Dedifferentiated amniotic fluid mesenchymal stem cell (primary cell): Measurements from ENCODE around the gene PTPRS.
A peak's percentile ranks its signal among the peaks of the same experiment; 100 is the strongest.
"Not testable (repeated sequence)": the region's sequence is repeated elsewhere in the genome, so short reads cannot be mapped to it uniquely, and the experiment has no call there.

Experiments
- DNase-seq: peaks from one replicate; pipeline ENCODE4 v3.0.0-alpha.2; 2016; ENCODE audit errors: extremely low spot score

Gene PTPRS

DNA sequence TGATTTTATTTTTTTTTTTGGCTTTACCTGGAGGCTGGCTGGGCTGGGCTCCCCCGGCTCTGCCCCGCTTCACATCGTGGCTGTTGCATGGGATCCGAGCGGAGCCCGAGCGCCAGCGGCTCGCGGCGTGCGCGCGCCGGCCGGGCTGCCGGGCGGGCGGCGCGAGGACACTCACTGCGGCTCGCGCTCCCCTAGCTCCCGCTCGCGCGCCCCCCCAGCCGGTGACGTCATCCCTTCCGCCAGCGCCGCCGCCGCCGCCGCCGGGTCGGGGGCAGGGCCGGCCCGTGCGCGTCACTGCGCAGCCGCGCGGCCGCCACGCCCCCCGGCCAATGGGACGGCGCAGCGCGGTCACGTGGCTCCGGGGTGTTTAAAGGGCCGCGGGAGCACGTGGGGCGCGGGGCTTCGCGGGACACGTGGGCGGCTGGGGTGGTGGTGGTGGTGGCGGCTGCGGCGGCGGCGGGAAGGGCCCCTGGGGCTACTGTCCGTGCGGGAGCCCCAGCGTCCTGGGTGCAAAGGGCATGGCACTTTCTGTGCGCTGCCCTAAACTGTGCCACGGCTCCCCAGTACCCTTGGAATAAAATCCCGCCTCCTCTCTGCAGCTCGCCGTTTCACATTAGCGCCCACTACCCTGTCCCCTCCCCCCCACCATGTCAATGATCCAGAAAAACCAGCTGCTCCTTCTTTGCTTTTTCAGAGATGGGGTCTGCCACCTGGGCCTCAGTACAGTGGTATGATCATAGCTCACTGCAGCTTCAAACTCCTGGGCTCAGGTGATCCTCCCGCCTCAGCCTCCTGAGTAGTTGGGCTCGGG, at the start of gene PTPRS:
Gene PTPRS (minus strand): TSS at position 176 of the 811 bp plus-strand sequence. CDS start 54,672 bp downstream, outside the sequence.
- peak; percentile 68 for DNase-seq

DNA sequence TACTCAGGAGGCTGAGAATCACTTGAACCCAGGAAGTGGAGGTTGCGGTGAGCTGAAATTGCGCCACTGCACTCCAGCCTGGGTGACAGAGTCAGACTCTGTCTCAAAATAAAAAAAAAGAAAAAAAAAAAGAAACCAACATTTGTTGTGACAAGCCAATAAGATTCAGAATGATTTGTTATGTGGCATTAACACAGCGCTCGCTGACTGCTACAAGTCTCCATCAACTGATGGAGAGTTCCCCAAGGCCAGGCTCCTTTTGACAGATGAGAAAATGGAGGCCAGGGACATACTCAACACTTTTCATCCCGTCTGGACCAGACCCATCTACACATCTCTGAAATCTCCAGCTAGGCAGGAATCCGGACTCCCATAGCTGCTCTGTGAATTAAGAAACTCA, 48.7 kb upstream of the PTPRS start:
- DNase-seq, result no peak

DNA sequence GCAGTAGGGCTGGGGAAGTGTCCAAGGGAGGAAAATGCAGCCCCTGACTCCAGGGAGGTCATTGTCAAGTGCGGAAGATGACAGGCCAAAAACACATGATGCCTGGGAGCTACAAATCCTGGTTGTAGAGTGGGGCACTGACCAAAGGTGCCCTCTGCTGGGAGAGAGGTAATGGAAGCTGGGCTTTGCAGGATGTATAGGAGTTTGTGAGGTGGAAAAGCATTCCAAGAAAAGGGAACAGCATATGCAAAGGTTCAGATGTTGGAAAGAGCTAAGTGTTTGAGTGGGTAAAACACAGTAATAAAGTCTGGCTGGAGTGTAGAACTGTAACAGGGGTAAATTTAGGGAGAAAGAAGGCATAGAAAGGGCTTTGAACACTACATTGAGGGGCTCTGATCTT, 46.9 kb upstream of the PTPRS start:
- DNase-seq, result no peak

DNA sequence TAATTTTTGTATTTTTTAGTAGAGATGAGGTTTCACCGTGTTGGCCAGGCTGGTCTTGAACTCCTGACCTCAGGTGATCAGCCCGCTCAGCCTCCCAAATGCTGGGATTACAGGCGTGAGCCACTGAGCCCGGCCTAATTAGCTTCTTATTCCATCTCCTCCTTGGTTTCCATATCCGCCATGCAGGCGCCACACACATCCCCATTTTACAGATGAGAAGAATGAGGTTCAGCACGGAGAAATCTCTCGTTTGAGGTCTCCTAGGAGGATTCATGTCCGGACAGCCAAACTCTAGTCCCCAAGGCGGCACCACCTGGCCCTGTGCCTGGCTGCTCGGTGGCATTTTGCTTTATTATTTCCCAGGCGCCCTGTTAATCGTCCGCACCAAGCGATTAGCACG, 46.2 kb upstream of the PTPRS start:
- DNase-seq, result no peak

DNA sequence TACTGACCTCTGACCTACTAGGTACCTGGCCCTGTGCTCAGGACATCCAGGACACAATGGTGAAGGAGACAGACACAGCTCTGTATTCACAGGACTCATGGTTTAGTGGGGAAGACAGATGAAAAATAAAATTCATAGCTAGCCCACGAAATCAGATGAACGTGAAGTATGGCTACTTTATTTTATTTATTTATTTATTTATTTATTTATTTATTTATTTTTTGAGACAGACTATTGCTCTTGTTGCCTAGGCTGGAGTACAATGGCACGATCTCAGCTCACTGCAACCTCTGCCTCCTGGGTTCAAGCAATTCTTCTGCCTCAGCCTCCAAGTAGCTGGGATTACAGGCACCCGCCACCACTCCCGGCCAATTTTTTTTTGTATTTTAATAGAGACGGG, 40.6 kb upstream of the PTPRS start:
- not testable (repeated sequence) for DNase-seq

DNA sequence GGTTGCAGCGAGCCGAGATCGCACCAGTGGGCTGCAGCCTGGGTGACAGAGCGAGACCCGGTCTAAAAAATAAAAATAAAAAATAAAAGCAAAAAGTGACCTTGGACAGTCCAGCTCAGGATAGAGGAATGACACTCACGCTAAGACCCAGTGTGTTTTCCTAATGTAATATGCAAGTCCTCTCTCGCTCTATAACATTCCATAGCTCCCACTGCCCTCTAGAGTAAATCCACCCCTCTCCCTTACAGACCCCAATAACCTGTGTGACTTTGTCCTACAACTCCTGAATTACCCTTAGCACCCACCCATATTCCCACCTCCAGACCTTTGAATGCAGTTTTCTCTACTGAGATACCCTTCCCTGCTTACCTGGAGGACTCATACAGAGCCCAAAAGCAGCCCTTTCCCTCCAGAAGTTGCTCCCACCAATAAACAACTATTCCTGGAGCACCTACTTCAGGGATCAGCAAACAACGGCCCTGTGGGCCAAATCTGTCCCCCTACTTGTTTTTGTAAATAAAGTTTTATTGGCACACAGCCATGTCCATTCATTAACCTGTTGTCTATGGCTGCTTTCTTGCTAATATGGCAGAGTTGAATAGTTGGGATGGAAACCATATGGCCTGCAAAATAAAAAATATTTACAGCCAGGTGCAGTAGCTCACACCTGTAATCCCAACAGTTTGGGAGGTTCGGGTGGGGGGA, 39.8 kb upstream of the PTPRS start:
- DNase-seq, result no peak

DNA sequence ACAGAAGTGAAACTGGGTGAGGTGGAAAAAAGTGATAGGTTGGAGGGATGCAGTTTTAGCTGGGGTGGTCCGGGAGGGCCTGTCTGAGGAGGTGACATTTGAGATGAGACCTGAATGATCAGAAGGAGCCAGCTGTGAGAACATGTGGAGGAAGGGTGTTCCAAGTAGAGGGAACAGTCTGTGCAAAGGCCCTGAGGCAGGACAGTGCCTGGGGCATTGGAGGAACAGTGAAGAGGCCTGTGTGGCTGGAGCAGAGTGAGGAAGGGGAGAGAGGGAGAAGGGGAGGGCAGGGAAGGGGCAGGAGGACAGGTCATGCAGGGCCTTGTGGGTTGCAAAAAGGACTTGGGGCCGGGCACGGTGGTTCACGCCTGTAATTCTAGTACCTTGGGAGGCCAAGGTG, 36.3 kb upstream of the PTPRS start:
- DNase-seq, result no peak

DNA sequence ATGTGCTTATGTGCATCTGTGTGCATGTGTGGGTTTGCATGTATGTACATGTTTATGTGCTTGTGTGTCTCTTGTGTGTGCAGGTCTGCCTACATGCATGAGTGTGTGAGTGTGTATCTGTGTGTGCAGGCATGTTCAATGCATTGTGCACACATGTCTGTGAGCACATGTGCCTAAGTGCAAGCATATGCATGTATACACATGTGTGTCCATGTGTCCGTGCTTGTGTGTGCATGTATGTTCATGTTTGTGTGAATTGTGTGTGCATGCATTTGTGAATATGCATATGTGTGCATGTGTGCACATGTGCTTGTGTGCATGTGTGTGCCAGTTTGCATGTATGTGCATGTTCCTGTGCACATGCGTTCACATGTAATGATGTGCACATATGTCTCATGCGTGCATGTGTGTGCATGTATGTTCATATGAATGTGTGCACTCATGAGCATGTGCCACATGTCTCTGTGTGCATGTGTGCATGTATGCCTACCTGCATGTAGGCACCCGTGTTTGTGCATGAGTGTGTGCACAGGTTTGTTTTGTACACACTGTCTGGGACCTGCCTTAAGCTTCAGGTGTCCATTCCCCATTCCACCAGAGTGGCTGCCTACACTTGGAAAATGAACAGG, 32.1 kb upstream of the PTPRS start:
- DNase-seq, result no peak

DNA sequence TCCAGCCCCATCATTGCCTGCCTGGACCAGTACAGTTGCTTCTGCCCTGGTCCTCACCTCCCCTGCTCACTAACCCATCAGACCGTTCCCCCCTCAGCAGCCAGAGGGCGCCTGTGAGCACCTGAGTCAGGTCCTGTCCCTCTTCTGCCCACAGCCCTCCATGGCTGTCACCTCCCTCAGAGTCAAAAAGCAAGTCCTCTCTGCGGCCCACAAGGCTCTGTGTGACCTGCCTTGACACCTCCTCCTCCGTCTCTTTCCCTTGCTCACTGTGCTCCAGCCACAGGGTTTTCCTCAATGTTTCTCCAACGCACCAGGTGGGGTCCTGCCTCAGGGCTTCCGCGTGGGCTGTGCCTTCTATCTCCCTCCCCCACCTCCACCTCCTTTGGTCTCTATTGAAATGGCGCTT, 29.4 kb upstream of the PTPRS start:
- no peak for DNase-seq

DNA sequence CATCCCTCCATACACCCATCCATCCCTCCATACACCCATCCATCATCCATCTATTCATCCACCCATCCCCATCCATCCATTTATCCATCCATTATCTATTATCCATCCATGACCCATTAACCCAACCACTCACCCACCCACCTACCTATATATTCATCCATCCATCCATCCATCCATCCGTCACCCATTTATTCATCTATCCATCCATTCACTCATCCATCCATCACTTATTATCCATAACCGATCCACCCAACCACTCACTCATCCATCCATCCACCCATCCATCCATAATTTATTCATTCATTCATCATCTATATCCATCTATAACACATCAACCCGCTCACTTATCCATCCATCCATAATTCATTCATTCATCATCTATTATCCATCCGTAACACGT, 28.7 kb upstream of the PTPRS start:
- DNase-seq, result no peak

DNA sequence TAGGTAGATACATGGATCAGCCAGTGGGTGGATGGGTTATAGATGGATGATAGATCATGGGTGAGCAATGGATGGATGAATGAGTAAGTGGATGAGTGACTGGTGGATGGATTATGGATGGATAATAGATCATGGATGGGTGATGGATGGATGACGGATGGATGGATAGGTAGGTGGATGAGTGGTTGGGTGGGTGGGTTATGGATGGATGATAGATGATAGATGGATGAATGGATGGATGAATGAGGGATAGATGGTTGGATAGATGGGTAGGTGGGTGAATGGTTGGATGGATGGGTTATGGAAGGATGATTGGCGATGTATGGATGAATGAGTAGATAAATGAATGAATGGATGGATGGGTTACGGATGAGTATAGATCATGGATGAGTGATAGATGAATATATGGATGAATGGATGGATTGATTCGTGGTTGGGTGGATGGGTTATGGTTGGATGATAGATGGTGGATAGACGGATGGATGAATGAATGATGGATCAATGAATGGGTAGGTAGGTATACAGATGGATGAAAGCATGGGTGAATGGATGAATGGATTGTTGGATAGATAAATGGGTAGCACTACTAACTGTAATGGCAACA, 27.0 kb upstream of the PTPRS start:
- DNase-seq, result no peak

DNA sequence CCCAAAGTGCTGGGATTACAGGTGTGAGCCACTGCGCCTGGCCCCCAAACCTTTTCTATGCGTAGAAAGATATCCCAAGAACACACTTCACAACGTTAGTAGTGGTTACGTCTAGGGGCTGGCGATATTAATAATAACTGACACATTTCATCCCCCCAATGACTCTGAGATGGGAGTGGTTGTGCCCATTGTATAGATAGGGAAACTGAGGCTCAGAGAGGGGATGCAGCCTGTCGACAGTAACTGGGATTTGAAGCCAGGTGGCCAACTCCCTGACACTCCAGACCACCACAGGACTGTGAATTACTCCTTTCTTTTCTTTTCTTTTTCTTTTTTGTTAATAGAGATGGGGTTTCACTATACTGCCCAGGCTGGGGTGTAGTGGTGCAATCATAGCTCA, 25.3 kb upstream of the PTPRS start:
- no peak for DNase-seq

DNA sequence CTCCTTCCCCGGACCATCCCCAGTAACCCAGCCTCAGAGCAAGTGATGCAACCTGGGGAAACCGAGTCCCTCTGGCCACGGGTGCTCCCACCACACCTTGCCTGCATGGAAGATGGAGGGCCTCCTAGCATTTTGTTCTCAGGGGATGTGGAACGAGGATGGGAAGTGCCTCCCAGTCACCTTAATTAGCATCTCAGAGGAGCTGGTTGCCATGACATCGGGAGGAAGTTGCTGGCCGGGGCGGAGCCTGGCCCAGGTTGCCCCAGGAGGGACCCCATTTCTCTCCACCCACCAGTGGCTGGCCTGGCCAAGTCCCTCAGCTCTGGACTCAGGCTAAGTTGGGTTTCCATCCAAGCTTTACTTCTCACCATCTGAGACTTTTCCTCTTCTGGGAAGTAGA, 24.1 kb upstream of the PTPRS start:
- no peak for DNase-seq

DNA sequence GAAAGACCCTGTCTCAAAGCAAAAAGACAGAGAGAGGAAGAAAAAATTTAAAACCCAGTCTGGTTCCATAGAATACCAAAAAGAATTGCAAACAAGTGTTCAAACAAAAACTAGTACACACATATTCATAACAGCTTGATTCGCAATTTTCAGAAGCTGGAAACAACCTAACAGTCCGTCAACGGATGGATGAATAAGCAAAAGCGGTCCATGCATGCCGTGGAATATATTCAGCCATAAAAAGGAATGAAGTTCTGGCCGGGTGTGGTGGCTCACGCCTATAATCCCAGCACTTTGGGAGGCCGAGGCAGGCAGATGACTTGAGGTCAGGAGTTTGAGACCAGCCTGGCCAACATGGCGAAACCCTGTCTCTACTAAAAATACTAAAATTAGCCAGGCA, 21.2 kb upstream of the PTPRS start:
- DNase-seq, result not testable (repeated sequence)

DNA sequence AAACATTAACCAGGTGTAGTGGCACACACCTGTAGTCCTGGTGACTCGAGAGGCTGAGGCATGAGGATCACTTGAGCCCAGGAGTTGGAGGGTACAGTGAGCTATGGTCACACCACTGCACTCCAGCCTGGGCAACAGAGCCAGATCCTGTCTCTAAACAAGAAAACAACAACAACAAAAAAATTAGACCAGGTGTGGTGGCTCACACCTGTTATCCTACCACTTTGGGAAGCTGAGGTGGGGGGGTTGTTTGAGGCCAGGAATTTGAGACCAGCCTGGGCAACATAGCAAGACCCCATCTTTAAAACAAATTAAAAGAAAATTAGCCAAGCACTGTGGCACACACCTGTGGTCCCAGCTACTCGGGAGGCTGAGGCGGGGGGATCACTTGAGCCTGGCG, 20.8 kb upstream of the PTPRS start:
- DNase-seq, result no peak

DNA sequence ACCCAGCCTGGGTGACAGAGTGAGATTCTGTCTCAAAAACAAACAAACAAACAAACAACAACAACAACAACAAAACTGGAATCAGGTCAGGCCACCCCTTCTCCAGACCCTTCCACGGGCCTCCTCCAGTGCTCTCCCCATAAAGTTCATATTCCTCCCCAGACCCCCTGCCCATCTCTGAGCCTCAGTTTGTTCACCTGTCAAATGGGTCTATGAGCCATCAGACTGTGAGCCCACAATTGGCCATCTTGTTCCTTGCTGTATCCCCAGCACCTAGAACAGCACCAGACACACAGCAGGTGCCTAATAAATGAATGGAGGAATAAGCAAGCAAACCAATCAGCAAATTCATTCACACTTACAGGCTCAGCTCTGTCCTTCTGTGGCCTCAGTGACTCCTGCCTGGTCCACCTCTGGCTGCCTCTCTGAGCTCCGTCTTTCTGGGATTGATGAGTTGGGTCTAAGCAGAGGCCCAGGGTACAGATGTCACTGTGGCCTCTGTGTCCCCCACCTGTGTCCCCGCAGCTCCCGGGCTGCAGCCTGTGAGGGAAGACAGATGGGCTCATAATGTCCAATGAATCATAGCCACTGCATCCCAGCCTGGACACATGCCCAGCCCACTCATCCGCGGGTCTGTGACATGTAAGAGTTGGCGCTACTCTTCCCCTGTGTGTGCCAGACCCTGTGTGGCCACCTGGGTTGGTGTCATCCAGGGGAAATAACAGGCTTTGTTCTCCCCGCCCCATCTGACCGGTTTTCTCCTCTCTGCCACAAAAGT, 19.6 kb upstream of the PTPRS start:
- no peak for DNase-seq

DNA sequence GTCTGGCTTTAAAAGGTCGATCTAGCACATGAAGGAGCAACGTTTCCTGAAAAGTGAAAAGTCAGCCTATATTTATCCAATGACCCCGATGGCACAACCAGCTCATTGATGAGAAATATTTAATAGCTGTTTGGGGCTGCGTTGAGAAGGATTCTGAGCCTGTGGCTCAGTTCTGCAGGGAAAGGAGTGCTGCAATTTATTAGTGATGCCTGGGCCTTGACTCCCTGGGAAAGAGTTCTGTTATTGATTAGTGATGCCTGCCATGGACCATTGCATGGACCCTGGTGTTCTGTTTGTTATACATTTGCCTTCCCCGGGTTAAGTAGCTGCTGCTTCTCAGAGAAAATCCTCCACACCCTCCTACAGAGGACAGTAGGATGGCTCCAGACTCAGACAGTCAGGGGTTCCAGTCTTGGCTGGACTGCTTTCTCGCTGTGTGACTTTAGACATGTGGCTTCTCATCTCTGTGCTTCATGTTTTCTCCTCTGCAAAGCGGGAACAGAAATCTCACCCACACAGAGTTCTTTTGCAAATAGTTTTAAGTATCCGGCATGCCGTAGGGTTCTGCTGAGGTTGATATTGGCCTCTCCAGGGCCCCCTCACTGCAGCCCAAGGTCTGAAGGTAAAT, 17.7 kb upstream of the PTPRS start:
- DNase-seq, result no peak

DNA sequence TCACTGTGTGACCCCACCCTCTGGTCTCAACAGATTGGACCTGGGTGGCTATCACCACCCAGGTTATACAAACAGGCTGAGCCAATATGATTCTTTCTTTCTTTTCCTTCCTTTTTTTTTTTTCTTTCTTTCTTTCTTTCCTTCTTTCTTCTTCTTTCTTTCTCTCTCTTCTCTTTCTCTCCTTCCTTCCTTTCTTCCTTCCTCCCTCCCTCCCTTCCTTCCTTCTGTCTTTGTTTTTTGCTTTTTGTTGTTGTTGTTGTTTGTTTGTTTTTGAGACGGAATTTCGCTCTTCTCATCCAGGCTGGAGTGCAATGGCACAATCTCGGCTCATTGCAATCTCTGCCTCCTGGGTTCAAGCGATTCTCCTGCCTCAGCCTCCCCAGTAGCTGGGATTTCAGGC, 17.0 kb upstream of the PTPRS start:
- no peak for DNase-seq

DNA sequence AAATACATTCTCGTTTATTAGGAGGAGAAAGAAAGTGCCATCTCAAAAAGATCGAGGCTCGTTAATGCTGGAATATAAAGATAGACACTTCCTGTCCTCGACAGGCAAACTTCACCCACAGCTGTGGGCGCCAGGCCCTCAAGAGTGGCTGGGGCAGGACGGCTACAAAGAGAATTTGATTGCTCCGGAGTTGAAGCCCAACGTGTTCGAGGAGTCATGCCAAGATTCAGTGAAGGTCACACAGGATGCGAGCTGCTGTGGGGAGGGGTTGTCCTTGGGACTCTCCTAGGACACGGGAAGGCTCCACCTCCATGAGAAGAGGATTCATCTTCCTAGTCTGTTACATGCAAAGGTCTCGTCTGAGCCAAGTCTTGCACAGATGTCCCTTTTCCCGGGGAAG, 16.3 kb upstream of the PTPRS start:
- DNase-seq, result no peak

DNA sequence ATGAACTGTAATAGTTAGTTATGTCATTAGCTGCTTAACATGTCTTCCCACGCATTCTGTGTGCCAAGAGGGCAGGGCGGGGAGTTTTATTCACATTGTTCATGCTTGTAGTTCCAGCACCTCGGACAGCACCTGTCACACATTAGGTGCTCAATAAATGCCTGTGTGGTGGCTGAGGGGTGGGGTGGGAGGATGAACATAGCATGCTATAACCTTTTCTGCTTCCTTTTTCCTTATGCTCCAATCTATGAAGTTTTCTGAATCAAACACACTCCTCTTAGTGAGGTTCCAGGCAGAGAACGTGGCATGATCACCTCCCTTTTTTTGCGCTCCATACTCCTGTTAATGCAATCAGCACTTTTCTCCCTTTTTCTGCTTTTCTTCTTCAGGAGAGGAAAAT, 15.8 kb upstream of the PTPRS start:
- no peak for DNase-seq

DNA sequence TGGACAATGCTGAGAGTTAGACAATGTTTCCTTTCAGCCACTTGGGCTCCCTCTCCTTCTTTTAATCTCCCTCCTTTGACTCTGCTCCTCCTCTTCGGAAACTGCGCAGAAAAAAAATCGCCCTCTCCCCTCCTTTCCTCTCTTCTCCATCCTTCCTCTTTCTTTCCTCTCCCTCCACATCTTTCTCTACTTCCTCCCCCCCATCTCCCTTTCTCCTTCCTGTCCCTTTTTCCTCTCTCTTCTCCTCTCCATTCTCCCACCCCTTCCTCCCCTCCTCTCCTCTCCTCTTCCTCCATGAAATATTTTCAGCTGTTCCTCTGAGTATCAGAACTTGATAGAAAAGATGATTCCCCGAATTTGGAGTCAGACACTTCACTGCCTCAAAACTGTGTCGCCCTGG, 15.1 kb upstream of the PTPRS start:
- DNase-seq, result no peak
